Thyroid gland (tissue), 4 donors: Measurements from ENCODE around the gene REM2. TPM values are rescaled to one million over a fixed set of nuclear protein-coding genes. Genes with fewer than 3 reads are reported as not detected.
A peak's percentile ranks its signal among the peaks of the same experiment; 100 is the strongest.

Experiments
- DNase-seq, 2 donors: peaks; one replicate each; pipeline ENCODE4 v3.0.0-alpha.2; 2019
- H3K27ac ChIP-seq, 3 donors: fragments of 200-600 bp; sonication (generic); 1 replicate in 2 of 3; 2 replicates in 1 of 3; pipeline ENCODE4 v1.5.1; 2016 to 2019; ENCODE audit warnings: mild to moderate bottlenecking in 1 of 3, moderate library complexity in 1 of 3
- H3K27me3 ChIP-seq: fragments of 200-600 bp; sonication (generic); one replicate; pipeline ENCODE4 v1.5.1; 2019
- H3K36me3 ChIP-seq, 2 donors: fragments of 200-600 bp; sonication (generic); one replicate each; pipeline ENCODE4 v1.5.1; 2016 to 2019
- H3K4me1 ChIP-seq, 2 donors: fragments of 200-600 bp; sonication (generic); one replicate each; pipeline ENCODE4 v1.5.1; 2017 to 2019
- H3K4me3 ChIP-seq, 3 donors: fragments of 200-600 bp; sonication (generic); replicated peaks in 1 of 3; 1 replicate in 2 of 3; 2 replicates in 1 of 3; pipeline ENCODE4 v1.5.1; 2016; ENCODE audit warnings: mild to moderate bottlenecking in 1 of 3
- H3K9me3 ChIP-seq: fragments of 200-600 bp; sonication (generic); one replicate; pipeline ENCODE4 v1.5.1; 2017
- POLR2A ChIP-seq, 2 donors: fragments of 450-650 bp; IDR thresholded peaks; one replicate each; pipeline ENCODE4 v1.6.1; 2017; ENCODE audit warnings: antibody characterized with exemption in 2 of 2, mild to moderate bottlenecking in 2 of 2, moderate library complexity in 1 of 2
- WGBS, 2 donors: methylation state at CpG; one replicate each; pipeline ENCODE4 v1.1.5; 2017; 5-methylcytosine and 5-hydroxymethylcytosine counted together
- intact Hi-C: fragments of 100-400 bp; cut with DNase I; formaldehyde crosslinking; loops from one replicate; pipeline ENCODE4 v1.15.1; 2023
- total RNA-seq, 4 donors: library from RNA; depleted of rRNA; stranded (reverse); fragments of >200 nt; gene quantifications; one replicate each; pipeline ENCODE4 v1.2.3, GENCODE V29; 2016
- TF ChIP-seq, protein P1 (sequence below), 6 experiments: fragments of 200-600 bp in 3 of 6; fragments of 450-650 bp in 3 of 6; sonication (generic) in 3 of 6; IDR thresholded peaks; one replicate each; pipeline ENCODE4 v1.5.1; 2016 to 2019; ENCODE audit warnings: antibody characterized with exemption in 6 of 6, mild to moderate bottlenecking in 2 of 6, inconsistent platforms in 1 of 6, moderate library complexity in 1 of 6

Gene REM2
- total RNA-seq, 4 donors from 2014 or later: 0.54 to 1.2 (median 0.89) TPM; not detected in 1

DNA sequence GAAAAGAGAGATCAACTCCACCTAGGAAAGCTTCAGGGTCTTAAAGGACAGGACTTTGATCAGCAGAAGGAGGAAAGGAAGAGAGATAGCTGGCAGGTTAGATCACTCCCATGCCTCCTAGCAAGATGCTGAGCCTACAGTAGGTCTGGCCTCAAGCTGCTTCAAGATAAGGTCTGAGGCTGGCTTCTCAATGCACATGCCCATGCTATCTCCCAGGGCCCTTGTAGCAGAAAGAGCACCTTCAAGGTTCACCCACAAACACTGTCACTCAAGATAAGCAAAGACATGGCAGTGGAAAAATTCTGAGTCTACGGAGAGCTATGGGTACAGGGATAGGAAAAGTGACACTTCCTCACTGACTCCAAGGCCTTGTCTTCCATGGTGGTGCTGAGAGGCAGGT is 14.3 kb downstream of the REM2 start:
- Histone ChIP-seq H3K27me3 (no peaks in the 10 kb centered on the region), H3K9me3 (no peaks in the 10 kb centered on the region), H3K27ac (peak overlapping the region in 1 of 3 donors; percentile 50), H3K36me3 (peaks cover 18 to 20% of the 10 kb centered on the region in 2 donors), H3K4me3 (no peak overlapping the region), H3K4me1 (peaks cover 7 to 15% of the 10 kb centered on the region in 2 donors)
- intact Hi-C loops: no loop called here
- TF ChIP-seq, protein P1, sequence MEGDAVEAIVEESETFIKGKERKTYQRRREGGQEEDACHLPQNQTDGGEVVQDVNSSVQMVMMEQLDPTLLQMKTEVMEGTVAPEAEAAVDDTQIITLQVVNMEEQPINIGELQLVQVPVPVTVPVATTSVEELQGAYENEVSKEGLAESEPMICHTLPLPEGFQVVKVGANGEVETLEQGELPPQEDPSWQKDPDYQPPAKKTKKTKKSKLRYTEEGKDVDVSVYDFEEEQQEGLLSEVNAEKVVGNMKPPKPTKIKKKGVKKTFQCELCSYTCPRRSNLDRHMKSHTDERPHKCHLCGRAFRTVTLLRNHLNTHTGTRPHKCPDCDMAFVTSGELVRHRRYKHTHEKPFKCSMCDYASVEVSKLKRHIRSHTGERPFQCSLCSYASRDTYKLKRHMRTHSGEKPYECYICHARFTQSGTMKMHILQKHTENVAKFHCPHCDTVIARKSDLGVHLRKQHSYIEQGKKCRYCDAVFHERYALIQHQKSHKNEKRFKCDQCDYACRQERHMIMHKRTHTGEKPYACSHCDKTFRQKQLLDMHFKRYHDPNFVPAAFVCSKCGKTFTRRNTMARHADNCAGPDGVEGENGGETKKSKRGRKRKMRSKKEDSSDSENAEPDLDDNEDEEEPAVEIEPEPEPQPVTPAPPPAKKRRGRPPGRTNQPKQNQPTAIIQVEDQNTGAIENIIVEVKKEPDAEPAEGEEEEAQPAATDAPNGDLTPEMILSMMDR (IDR thresholded peaks at IDR 0.05): no peak
- TF ChIP-seq POLR2A (IDR thresholded peaks at IDR 0.05): no peak
- 95 to 100% methylated on average over 1 of the region's 1 CpG for WGBS, 2 donors
- no peak for DNase-seq

DNA sequence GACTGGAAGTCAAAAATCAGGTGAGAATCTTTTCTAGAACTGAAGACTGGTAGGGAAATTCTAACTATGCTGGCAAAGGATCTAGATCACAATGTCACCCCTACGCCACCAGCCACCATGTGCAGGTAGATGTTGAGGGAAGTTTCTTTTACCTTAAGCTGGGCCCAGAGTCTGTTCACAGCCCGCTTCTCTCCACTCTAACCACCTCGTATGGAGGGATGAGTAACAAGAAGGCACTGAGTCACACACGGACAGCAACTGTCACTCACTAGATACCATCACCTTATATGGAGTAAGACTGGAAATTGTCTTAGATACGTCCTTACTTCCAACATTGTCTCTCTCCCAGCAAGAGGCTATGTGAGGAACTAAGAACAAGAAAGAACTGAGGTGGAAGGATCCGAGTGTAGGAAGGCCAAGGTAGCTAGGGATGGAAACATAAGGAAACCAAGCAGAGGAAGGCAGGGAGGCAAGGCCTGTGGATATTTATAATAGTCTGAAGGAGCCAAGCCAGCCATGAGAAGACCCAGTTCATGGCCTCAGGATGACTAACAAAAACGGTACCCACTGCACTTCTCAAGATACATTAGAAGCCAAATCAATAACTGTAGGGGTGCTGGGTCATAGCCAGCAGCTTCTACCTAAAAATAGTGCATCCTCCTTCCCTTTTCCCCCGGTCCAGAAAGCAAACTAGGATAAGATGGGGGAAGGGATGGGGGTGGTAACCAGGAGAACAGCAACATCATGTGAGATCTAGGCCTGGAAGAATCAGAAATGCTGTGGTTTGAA is 15.5 kb downstream of the REM2 start:
- DNase-seq: no peak

DNA sequence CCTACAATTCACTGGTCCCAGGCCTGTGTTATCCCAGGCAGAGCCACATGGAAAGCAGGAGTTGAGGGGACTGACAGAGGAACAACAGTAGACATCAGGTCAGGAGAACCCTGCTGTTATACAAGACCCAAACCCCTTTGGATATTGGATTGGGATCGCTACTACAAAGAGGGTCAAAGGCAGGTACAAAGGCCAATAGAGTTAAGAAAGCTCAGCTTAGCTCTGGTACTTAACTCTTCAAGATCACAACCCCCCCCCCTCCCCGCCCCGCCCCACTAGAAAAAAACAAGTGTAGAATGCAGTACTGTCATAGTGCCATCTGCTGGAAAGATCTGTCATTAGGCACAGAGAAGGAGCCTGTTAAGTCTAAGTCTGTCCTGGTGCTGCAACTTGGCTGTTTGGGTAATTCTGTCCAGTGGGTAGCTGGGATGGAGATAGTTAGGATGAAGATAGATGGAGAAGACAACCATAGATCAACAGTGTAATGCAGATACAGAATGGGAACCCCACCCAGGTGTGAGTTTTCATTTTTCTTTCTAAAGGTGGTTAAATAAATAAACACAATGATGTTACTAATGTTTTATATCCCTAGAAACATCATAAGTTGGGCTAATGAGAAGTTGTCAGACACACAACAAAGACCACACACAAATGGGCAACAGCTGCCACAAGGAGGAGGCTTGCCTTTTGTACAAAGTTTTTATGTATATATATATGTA is 17.2 kb downstream of the REM2 start:
- peaks cover 7 to 15% of the 10 kb centered on the region in 2 donors for H3K4me1 ChIP-seq
- DNase-seq: peak; percentile 35 to 50
- TF ChIP-seq, protein P1 (IDR thresholded peaks at IDR 0.05): peak in 4 of 6 experiments; percentile 42 to 70 (median 50)
- TF ChIP-seq POLR2A (IDR thresholded peaks at IDR 0.05): no peak
- intact Hi-C loops: no loop called here
- H3K27me3 ChIP-seq: no peaks in the 10 kb centered on the region
- H3K36me3 ChIP-seq: peaks cover 45% of the 10 kb centered on the region in 2 donors
- H3K27ac ChIP-seq: peak overlapping the region in 1 of 3 donors; percentile 34
- no peak overlapping the region for H3K4me3 ChIP-seq
- 15 to 20% methylated on average over 3 of the region's 3 CpGs for WGBS, 2 donors
- no peaks in the 10 kb centered on the region for H3K9me3 ChIP-seq

More for the DNA sequence above, 15.5 kb downstream of the REM2 start:
- Histone ChIP-seq H3K27ac (no peak overlapping the region), H3K9me3 (no peaks in the 10 kb centered on the region), H3K27me3 (no peaks in the 10 kb centered on the region), H3K4me3 (no peak overlapping the region), H3K4me1 (peaks cover 7 to 15% of the 10 kb centered on the region in 2 donors), H3K36me3 (peaks cover 27 to 28% of the 10 kb centered on the region in 2 donors)
- TF ChIP-seq, protein P1 (IDR thresholded peaks at IDR 0.05): no peak
- TF ChIP-seq POLR2A (IDR thresholded peaks at IDR 0.05): no peak
- 82 to 83% methylated on average over 7 to 8 of the region's 8 CpGs for WGBS, 2 donors
- intact Hi-C loops: no loop called here

DNA sequence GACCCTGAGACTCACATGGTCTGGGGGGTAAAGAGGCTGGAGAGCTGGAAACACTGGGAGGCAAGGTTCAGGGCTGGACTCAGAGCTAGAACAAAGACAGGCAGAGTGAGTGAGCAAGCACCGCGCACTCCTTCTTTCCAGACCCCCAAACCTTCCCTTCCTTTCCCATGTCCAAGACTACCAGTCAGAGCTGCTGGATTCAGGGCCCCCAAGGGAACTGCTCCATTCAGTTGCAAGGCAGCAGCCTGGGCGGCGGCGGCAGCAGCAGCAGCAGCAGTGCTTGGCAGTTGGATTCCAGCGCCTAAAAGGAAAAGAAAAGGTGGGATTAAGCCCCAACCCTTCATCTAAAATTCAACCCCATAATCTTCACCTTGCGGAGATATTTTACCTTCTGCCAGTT is 18.8 kb downstream of the REM2 start:
- no peaks in the 10 kb centered on the region for H3K9me3 ChIP-seq
- peaks cover 4 to 8% of the 10 kb centered on the region in 2 donors for H3K4me1 ChIP-seq
- no peak overlapping the region for H3K27ac ChIP-seq
- intact Hi-C loops: no loop called here
- DNase-seq: no peak
- H3K36me3 ChIP-seq: peaks cover 60 to 61% of the 10 kb centered on the region in 2 donors
- H3K4me3 ChIP-seq: no peak overlapping the region
- no peaks in the 10 kb centered on the region for H3K27me3 ChIP-seq
- TF ChIP-seq, protein P1 (IDR thresholded peaks at IDR 0.05): no peak
- TF ChIP-seq POLR2A (IDR thresholded peaks at IDR 0.05): no peak
- 94 to 96% methylated on average over 7 of the region's 7 CpGs for WGBS, 2 donors

DNA sequence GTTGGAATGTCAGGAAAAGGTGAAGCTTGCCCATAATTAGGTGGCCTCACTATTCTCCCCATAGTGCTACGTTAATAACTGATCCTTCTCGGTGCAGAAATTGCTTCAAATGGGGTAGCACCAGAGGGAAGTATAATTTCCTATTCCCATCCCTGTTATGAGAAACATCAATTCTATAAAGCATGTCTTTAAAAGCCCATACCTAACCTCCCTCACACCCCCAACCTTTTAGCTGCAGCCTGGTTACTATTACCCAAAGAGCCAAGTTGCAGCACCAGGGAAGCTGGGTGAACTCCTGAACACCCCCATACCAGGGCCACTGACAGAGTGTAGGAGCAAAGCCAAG is 20.7 kb downstream of the REM2 start:
- no peaks in the 10 kb centered on the region for H3K27me3 ChIP-seq
- intact Hi-C loops: no loop called here
- TF ChIP-seq, protein P1 (IDR thresholded peaks at IDR 0.05): no peak
- no peak for TF ChIP-seq POLR2A (IDR thresholded peaks at IDR 0.05)
- no peak overlapping the region for H3K4me3 ChIP-seq
- peaks cover 4 to 8% of the 10 kb centered on the region in 2 donors for H3K4me1 ChIP-seq
- H3K9me3 ChIP-seq: no peaks in the 10 kb centered on the region
- 95 to 96% methylated on average over 2 of the region's 2 CpGs for WGBS, 2 donors
- DNase-seq: no peak
- peaks cover 77 to 80% of the 10 kb centered on the region in 2 donors for H3K36me3 ChIP-seq
- no peak overlapping the region for H3K27ac ChIP-seq
